AG08395 (cell line): ENCODE data around the gene ZFYVE1.
A peak's percentile ranks its signal among the peaks of the same experiment; 100 is the strongest.
"Not testable (repeated sequence)": the region's sequence is repeated elsewhere in the genome, so short reads cannot be mapped to it uniquely, and the experiment has no call there.

Source experiments
- DNase-seq: peaks from one replicate; pipeline ENCODE4 v3.0.0; 2012; ENCODE audit warnings: mixed read lengths, low spot score

The ZFYVE1 gene

DNA sequence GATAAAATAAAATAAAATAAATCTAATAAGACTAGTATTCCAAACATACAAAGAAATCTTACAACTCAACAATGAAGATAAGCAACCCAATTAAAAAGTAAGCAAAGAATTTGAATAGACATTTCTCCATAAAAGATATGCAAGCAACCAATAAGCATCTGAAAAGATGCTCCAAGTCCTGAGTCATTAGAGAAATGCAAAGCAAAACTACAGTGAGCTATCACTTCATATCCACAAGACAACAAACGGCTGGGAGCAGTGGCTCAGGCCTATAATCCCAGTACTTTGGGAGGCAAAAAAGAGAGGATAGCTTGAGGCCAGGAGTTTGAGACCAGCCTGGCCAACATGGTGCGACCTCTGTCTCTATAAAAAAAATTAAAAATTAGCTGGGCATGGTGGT lies 26.8 kb downstream of the ZFYVE1 start:
- no peak for DNase-seq

DNA sequence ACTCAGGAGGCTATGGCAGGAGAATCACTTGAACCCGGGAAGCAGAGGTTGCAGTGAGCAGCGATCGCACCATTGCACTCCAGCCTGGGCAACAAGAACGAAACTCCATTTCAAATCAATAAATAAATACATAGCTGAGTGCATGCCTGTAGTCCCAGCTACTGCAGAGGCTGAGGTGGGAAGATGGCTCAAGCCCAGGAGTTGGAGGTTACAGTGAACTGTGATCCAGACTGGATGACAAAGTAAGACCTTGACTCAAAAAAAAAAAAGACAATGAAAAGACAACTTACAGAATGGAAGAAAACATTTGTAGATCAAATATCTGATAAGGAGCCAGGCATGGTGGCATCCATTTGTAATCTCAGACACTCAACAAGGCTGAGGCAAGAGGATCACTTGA lies 27.6 kb downstream of the ZFYVE1 start:
- DNase-seq, result no peak

DNA sequence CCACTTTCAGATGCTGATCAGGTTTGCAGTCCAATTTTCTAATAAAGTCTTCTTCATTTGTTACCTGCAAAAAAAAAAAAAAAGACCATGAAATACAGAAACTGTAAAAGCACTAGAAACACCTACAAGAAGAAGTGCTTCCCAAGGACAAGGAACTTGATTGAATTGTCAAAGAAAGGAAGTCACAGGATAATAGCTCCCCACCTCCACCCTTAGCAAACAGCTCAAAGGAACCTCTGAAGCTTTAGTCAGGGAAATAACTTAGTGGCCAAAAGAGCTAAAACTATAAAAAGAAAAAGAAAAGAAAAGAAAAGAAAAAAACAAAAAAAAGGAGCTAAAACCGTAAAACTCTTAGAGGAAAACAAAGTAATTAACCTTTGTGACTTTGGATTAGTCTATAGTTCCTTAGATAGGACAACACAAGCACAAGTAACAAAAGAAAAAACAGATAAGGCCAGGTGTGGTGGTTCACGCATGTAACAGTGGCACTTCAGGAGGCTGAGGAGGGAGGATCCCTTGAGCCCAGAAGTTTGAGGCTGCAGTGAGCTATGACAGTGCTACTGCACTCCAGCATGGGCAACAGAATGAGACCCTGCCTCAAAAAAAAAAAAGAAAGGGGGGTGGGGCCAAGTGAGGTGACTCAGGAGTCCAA lies 28.5 kb downstream of the ZFYVE1 start:
- no peak for DNase-seq

DNA sequence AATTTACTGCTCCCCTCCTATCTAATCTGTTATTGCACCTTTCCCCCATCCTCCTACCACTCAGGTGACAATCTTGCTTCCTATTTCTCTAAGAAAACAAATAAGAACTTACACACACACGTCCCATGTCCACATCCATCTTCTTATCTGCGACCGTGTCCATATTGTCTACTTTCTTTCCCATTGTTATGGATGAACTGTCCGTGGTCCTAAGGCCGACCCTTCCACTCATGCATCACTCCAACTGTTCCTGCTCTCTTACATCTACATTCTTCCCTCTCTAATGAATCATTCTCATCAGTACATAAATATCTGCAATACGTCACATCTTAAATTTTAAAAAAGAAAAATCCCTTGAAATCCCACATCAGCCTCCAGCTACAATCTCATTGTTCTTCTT lies 30.0 kb downstream of the ZFYVE1 start:
- no peak for DNase-seq

DNA sequence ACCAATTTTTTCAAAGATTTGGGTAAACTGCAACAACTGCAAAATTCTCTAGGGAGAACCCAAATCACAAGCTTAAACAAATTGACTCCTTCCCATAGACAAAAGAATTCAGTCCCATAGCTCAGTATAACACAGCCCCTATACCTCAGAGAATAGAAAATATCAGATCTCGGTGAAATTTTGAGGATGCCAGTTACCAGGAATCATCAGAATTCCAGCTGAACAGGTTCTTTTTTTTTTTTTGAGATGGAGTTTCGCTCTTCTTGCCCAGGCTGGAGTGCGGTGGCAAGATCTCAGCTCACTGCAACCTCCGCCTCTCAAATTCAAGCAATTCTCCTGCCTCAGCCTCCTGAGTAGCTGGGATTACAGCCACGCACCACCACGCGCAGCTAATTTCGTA lies 36.7 kb downstream of the ZFYVE1 start:
- no peak for DNase-seq

DNA sequence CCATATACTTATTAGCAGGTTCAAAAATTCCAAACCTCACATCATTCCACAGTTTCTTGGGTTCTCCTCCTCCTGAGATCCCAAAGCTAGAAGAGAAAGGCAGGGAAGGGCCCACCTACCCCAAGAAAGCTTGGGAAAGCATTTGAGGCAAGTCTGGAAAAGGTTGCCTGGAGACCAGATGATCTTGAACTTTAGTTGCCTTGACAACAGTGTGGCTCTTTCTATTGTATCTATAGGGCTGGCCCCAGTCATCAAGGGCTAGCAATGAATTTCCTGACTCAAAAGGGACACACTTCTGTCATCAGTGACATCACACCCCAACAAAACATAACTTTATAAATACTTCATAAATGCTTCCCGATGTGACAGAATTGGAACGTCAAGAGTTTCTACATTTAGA lies 40.0 kb downstream of the ZFYVE1 start:
- no peak for DNase-seq

DNA sequence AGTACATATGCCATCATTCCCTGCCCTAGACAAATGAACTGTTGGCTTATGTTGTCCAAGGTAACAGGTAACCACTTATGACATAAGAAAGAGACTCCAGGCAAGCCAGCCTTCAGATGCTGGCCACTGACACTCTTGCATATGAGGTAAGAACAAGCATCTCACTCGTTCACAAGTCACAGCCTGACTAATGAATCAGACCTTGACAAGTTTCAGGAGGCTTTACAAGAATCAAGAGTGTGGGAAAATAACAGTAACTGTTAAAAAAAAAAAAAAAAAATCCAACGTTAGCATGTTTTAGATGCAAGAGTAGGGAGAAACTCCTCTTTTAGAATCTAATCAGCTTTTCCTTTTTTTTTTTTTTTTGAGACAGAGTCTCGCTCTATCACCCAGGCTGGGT lies 40.7 kb downstream of the ZFYVE1 start:
- no peak for DNase-seq

DNA sequence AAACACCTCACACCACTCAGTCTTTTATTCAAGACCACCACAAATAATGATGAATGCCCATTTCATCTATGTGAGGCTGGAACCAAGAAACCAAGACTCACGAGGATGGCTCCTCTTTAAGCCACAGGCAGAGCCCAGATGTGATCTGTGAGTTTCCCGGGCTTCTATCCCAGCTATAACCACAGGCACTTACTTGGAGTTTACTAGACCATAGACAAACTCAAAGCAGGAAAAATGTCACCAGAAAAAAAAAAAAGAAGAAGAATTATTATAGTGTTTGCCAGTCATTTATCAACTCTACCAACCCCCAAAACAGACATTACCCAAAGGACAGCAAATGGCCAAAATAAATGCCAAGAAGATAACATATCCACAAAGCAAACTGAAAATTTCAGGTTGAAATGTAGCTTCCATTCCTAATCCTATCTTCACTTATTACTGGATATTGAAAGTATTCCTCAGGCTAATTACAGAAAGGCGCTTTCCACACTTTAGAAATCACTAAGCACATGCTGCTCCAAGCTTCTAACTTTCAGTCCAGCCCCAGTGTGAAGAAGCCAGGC lies 44.7 kb downstream of the ZFYVE1 start:
- DNase-seq, result no peak

DNA sequence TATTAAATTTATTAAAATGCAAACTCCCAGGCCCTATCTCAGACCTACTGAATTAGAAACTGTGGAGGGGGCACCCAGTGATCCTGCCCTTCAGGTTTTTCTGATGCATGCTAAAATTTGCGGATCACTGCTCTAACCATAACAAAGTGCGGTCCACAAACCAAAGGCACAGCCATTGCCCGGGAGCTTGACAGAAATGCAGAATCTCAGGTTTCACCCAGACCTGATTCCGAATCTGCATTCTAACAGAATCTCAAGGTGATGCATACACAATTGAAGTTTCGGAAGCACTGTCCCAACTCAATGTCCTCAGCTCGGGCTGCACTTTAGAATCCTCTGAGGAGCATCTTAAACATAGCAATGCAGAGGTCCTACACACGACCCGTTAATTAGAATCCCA lies 46.0 kb downstream of the ZFYVE1 start:
- DNase-seq, result no peak

DNA sequence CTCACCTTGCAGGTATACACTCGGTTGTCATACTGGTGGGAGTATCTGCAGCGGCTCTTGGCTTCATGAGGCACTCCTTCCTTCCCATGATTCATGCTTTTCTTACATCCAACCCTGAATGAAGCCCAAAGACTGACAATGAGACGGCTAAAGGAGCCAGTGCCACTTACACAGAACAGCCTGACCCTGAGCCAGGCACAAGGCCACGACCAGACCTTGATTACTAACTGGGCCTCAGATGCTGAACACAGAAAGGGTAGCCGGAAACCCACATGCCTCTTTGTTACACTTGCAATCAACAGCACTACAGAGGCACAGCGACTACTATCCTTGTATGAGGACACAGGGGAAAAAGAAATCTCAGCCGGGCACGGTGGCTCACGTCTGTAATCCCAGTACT lies 48.0 kb downstream of the ZFYVE1 start:
- DNase-seq, result no peak

DNA sequence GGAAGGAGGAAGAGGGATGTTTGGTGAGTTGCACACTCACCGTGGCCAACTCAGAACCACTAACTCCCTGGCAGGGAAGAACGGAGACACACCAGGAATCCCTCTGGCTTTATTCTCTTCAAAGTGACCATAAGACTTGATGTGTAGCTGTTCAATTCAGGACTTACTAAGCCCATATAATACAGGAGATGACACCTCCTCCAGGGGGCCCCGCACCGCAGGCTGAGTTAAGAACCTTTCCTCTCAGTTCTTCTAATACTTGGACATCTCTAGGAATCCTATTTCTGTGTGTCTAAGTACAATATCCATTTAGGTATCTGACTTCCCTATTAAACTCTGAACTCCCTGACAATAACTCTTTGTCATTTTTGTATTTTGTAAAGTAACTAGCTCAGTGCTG lies 51.1 kb downstream of the ZFYVE1 start:
- no peak for DNase-seq

DNA sequence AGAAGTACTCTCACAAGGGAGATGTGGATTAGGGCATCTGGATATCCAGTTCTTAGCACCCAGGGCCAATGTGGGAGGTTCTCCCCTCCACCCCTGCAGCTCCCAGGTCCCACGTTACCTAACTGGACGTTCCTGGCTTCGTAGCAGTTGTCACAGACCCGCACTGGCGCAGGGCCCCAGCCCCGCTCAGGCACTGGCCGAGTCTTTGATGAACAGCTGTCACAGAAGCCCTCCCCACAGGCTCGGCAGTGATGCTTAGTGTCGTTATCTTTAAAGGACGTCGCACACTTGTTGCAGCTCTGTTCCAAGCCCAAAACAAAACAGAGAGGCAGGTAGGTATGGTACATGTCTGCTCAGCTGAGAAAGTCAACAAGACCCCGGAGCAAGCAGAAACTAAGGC lies 52.2 kb downstream of the ZFYVE1 start:
- DNase-seq, result no peak

DNA sequence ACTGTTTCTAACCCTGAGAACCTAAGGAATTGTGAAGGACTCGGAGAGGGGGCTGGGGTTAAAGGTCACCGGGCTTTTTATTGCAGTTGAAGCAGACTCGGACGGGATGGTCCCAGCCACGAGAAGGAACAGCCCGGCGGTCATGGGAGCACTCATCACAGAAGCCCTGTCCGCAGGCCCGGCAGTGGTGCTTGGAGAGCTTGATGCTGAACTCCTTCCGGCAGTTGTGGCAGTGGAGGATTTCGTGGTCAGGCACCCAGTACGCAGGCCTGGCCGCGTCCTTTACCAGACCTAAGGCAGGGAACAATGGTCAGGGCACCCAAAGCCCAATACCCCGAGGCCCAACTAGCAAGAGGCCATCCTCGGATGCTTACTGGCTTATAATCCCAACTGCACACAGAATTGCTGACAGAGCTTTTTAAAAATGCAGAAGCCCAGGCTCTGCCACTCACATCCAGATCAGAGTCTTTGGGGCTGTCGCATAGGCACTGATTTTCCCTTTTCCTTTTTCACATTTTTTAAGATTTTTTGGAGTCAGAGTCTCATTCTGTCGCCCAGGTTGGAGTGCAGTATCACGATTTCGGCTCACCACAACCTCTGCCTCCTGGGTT lies 56.0 kb downstream of the ZFYVE1 start:
- no peak for DNase-seq

DNA sequence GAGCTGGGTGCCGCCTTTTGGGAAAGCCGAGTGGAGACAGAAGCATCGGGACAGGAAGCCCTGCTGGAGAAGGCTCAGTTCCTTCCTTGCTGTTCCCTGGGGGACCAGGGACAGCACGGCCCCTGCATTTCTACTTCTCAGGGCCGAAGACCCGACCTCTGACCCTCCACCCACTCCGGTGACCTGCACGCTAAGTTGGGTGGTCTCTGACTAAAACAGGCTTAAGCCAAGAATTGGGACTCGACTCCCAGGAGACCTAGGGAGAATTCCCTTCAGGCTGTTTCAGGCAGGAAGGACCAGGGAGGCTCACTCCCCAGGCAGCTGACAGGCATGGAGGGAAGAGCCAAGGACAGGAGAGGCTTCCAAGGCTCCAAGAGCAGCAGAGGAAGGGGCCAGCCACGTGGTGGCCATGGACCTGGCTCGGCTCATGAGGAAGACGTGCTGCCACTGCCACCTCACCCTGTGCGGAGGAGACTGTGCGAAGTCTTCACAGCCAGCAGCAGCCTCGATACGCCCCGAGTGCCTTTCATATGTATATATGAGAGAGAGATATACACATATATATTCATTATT lies 56.8 kb downstream of the ZFYVE1 start:
- no peak for DNase-seq

DNA sequence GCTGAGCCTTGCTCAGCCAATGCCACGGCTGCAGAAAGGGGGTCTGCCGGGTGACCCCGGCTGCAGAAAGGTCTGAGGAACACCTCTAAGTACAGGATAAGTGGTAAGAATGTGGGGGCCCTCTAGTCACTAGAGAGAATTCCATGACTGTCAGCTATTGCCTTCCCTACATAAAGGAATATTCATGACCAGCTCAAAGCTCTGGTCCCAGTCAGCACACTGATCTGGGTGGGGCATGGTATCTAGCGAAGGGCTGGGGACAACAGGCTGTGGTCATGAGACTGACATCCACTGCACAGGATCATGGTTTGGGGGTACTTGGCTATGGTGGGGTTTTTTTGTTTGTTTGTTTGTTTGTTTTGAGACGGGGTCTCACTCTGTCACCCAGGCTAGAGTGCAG lies 58.6 kb downstream of the ZFYVE1 start:
- no peak for DNase-seq

DNA sequence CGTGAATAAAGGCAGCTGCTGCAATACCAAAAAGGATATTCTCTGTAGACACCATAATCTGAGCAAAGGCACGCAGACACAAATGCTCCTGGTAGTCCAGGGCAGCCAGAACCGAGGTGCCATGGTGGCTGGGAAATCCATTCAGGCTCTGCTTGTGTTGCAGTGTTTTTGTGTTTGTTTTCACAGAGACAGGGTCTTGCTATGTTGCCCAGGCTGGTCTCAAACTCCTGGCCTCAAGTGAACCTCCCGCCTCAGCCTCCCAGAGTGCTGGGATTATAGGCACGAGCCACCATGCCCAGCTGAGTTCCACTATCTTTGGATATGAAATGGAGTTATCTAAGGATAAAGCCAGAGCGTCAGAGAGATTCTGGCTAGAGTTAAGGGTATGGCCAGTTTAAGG lies 60.9 kb downstream of the ZFYVE1 start:
- DNase-seq, result no peak

DNA sequence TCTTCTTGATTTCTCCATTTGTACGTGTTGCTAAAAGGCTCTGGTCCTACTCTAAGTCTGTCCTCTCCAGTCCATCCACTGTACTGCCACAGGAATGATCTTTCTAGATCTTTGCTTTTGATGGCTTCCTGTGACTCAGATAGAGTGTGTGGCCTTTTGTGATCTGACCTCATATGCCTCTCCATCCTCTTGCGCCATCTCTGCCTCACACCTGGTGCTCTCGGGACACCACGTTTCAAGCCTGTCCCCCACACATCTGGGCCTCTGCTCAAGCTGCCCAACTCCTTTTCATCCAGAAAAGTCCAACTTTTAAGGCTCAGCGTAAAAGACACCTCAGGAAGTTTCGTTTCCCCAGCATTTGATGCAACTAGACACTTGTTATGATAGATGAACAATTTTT lies 61.7 kb downstream of the ZFYVE1 start:
- DNase-seq, result peak; percentile 33

DNA sequence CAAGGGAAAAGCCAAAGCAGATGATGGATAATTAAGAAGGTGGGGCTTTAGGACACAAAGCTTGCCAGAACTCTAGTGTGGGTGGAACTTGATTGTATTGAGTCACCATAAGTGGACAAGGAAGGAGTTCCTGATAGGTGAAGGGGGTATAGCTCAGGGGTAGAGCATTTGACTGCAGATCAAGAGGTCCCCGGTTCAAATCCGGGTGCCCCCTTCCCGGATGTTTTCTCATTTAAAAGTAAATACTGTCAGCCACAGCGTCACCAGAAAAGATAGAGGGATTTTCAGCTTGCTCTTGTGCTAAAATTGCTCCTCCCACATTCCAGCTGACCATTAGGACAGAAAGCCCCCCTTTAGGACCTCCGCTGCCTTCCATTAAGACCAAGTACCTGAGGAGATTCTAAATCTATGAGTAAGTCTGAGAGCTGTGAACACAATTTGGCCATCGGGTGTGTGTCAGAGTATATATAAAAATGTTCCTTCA lies 64.0 kb downstream of the ZFYVE1 start:
- peak; percentile 75 for DNase-seq

DNA sequence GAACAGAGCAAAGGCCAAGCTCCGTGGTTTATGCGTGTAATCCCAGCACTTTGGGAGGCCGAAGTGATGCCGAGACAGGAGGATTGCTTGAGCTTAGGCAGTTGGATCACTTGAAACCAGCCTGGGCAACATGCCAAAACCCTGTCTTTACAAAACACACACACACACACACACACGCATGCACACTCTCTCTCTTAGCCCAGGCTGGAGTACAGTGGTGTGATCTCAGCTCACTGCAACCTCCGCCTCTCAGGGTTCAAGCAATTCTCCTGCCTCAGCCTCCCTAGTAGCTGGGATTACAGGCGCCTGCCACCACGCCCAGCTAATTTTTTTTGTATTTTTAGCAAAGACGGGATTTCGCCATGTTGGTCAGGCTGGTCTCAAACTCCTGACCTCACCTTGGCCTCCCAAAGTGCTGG lies 64.6 kb downstream of the ZFYVE1 start:
- not testable (repeated sequence) for DNase-seq

DNA sequence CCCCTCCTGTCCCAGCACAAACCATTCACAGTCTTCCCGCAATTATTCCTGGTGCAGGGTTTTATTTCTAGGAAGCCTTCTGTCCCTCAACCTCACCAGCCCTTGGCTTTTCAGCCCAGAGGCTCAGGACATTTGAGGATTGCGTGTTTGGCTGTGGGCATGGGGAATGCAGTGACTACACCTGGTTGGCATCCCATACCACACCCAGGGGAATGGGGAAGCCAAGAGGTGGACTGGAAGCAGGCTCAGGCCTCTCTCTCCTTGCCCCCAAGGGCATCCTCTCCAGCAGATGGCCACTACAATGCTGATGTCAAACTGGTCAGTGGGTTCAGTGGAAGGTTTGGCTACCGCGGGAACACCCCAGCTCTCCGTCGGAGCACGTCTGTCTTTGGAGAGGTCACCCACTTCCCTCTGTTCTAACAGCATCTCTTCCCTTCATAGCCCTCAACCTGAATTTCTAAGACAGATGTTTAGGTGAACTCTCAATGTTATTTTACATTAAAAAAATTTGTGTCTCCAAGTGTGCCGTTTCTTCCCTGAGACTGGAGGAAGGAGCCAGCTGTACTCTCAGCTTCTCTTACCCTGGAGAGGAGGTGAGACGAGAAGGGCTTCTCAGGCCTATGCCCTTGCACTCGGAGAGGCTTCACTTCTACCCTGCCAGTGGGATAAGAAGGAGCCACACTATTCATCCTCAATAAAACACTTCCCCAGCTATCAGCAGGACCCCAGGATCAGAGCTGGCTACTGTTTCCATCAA lies 65.1 kb downstream of the ZFYVE1 start:
- DNase-seq, result peak; percentile 27

DNA sequence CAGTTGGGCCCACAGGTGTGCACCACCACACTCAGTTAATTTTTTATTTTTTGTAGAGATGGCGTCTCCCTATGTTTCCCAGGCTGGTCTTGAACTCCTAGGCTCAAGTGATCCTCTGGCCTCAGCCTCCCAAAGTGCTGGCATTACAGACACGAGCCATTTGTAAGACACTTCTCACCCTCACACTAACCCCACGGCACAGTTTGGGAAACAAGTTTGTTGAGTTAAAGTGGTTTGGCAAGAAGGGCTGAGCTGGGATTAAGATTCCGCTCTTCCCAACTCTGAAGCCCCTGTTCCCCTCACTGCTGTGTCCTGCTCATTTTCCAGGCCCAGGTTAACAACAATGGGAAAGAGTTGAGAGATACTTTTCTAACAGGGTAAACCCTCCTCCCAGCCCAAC lies 65.9 kb downstream of the ZFYVE1 start:
- not testable (repeated sequence) for DNase-seq

DNA sequence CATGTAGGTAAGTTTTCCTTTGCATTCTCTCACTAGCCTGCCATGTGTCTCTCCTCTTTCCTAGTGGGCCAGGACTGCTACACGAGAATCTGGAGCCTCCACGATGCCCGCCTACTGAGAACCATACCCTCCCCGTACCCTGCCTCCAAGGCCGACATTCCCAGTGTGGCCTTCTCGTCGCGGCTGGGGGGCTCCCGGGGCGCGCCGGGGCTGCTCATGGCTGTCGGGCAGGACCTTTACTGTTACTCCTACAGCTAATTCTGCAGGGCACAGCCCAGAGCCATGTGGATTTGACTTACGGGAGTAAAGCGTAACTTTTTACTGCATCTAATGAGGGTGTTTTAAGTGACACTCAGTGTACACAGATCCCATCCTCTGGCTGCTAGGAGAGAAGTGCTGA lies 68.4 kb downstream of the ZFYVE1 start:
- DNase-seq, result no peak

DNA sequence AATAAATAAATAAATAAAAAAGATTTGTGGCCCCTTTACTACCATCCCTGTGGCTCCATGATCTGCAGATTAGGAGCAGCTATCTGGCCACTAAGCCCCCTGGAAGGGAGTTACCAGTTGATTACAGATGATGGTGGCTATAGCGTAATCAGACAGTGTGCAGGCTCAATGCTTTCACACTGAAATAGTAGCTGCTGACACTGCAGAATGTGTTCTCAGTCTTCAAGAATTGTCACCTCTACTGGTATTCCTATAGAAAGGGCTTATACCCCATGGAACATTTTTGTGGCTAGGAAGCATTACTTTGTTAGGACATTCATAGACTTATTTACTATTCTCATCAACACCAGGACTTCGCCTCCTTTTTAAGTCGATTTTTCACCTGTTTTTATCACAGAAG lies 69.7 kb downstream of the ZFYVE1 start:
- DNase-seq, result no peak
